ENCODE data around the gene ANP32E.
"Not testable (repeated sequence)": the region's sequence is repeated elsewhere in the genome, so short reads cannot be mapped to it uniquely, and the experiment has no call there.

The ANP32E gene

GRCh38 chr1:150196417-150196816 is 39.5 kb downstream of the ANP32E start:
- no peak overlapping the region for H3K27ac ChIP-seq
- no peak for TF ChIP-seq CTCF (IDR thresholded peaks at IDR 0.05)
- TF ChIP-seq ZFX (IDR thresholded peaks at IDR 0.05; ENCODE audit: borderline replicate concordance): no peak

- TF ChIP-seq CTCF (IDR thresholded peaks at IDR 0.05) (no peak), ZFX (IDR thresholded peaks at IDR 0.05; ENCODE audit: borderline replicate concordance) (no peak)
- no peak overlapping the region for H3K27ac ChIP-seq
Observed at GRCh38 chr1:150194381-150195031, 41.4 kb downstream of the ANP32E start.

GRCh38 chr1:150192012-150192411 is 43.9 kb downstream of the ANP32E start:
- no peak for TF ChIP-seq CTCF (IDR thresholded peaks at IDR 0.05)
- TF ChIP-seq ZFX (IDR thresholded peaks at IDR 0.05; ENCODE audit: borderline replicate concordance): no peak
- H3K27ac ChIP-seq: no peak overlapping the region

- no peak overlapping the region for H3K27ac ChIP-seq
Observed at GRCh38 chr1:150187560-150187931, 48.4 kb downstream of the ANP32E start.

GRCh38 chr1:150186789-150187559 is 48.9 kb downstream of the ANP32E start:
- no peak overlapping the region for H3K27ac ChIP-seq
- TF ChIP-seq CTCF (IDR thresholded peaks at IDR 0.05): peak; percentile 84
- no peak for TF ChIP-seq ZFX (IDR thresholded peaks at IDR 0.05; ENCODE audit: borderline replicate concordance)

More at GRCh38 chr1:150187560-150187931, 48.4 kb downstream of the ANP32E start:
- TF ChIP-seq CTCF (IDR thresholded peaks at IDR 0.05) (peak; percentile 55), ZFX (IDR thresholded peaks at IDR 0.05; ENCODE audit: borderline replicate concordance) (no peak)

- H3K27ac ChIP-seq: not testable (repeated sequence)
Observed at GRCh38 chr1:150186438-150186788, 49.5 kb downstream of the ANP32E start.

GRCh38 chr1:150185481-150185880 is 50.4 kb downstream of the ANP32E start:
- TF ChIP-seq ZFX (IDR thresholded peaks at IDR 0.05; ENCODE audit: borderline replicate concordance) (no peak), CTCF (IDR thresholded peaks at IDR 0.05) (no peak)
- H3K27ac ChIP-seq: no peak overlapping the region

Data from 22Rv1 (cell line).